NCI-H2227 (cell line): Measurements from ENCODE around the gene CACHD1.
"Not testable (repeated sequence)": the region's sequence is repeated elsewhere in the genome, so short reads cannot be mapped to it uniquely, and the experiment has no call there.

Experiments used
- DNase-seq: peaks from one replicate; lab custom pipeline; 2025; ENCODE audit not compliant: unreplicated experiment; lab: John Stamatoyannopoulos, UW

CACHD1 gene

GRCh38 chr1:64581843-64582185 lies 111.9 kb downstream of the CACHD1 start:
- no peak for DNase-seq

- DNase-seq, result no peak
Measured at GRCh38 chr1:64584479-64584878, 114.5 kb downstream of the CACHD1 start.

GRCh38 chr1:64588876-64589275 lies 118.9 kb downstream of the CACHD1 start:
- DNase-seq, result no peak

- no peak for DNase-seq
Measured at GRCh38 chr1:64590316-64590715, 120.4 kb downstream of the CACHD1 start.

GRCh38 chr1:64594446-64594845 lies 124.5 kb downstream of the CACHD1 start:
- DNase-seq, result peak; percentile 18

- DNase-seq, result no peak
Measured at GRCh38 chr1:64595871-64596515, 126.1 kb downstream of the CACHD1 start.

- no peak for DNase-seq
Measured at GRCh38 chr1:64597113-64597512, 127.2 kb downstream of the CACHD1 start.

GRCh38 chr1:64598100-64598571 lies 128.2 kb downstream of the CACHD1 start:
- no peak for DNase-seq

GRCh38 chr1:64599242-64599641 lies 129.3 kb downstream of the CACHD1 start:
- DNase-seq, result no peak

GRCh38 chr1:64601207-64601606 lies 131.3 kb downstream of the CACHD1 start:
- DNase-seq, result no peak

GRCh38 chr1:64608005-64608650 lies 138.2 kb downstream of the CACHD1 start:
- no peak for DNase-seq

GRCh38 chr1:64608651-64609048 lies 138.7 kb downstream of the CACHD1 start:
- DNase-seq, result no peak

GRCh38 chr1:64610950-64611349 lies 141.0 kb downstream of the CACHD1 start:
- not testable (repeated sequence) for DNase-seq

GRCh38 chr1:64616039-64616438 lies 146.1 kb downstream of the CACHD1 start:
- DNase-seq, result peak; percentile 7

- peak; percentile 34 for DNase-seq
Measured at GRCh38 chr1:64623750-64624191, 153.8 kb downstream of the CACHD1 start.

- DNase-seq, result no peak
Measured at GRCh38 chr1:64624218-64624713, 154.3 kb downstream of the CACHD1 start.

- DNase-seq, result no peak
Measured at GRCh38 chr1:64624808-64625207, 154.9 kb downstream of the CACHD1 start.

GRCh38 chr1:64630611-64631010 lies 160.7 kb downstream of the CACHD1 start:
- no peak for DNase-seq

GRCh38 chr1:64631346-64632034 lies 161.6 kb downstream of the CACHD1 start:
- no peak for DNase-seq

GRCh38 chr1:64632936-64633335 lies 163.0 kb downstream of the CACHD1 start:
- no peak for DNase-seq

- no peak for DNase-seq
Measured at GRCh38 chr1:64645735-64646134, 175.8 kb downstream of the CACHD1 start.

GRCh38 chr1:64650411-64650810 lies 180.5 kb downstream of the CACHD1 start:
- DNase-seq, result no peak
